DOHH2 (cell line): ENCODE measurements around the gene FOLR2.

Experiments used
- H3F3A ChIP-seq: fragments of 200-600 bp; sonication (generic), shearing (Covaris generic); 2 replicates; pipeline ENCODE4 v1.6.0; 2016; ENCODE audit warnings: antibody characterized with exemption, mild to moderate bottlenecking; ENCODE audit not compliant: control insufficient read depth, insufficient read depth
- H3K27ac ChIP-seq: fragments of 200-600 bp; sonication (generic); 2 replicates; pipeline ENCODE4 v1.5.1; 2014; ENCODE audit warnings: low read depth, mild to moderate bottlenecking, low read length, moderate library complexity
- H3K27me3 ChIP-seq: fragments of 200-600 bp; sonication (generic); 2 replicates; pipeline ENCODE4 v1.6.1; 2014; ENCODE audit warnings: mild to moderate bottlenecking, low read length, mixed read lengths; ENCODE audit not compliant: control insufficient read depth
- H3K36me3 ChIP-seq: fragments of 200-600 bp; sonication (generic); 2 replicates; pipeline ENCODE4 v1.6.1; 2014; ENCODE audit warnings: mild to moderate bottlenecking, low read length, moderate library complexity, mixed read lengths; ENCODE audit not compliant: control insufficient read depth
- H3K4me1 ChIP-seq: fragments of 200-600 bp; sonication (generic); 2 replicates; pipeline ENCODE4 v1.6.1; 2014; ENCODE audit warnings: mild to moderate bottlenecking, low read length, mixed read lengths; ENCODE audit not compliant: control insufficient read depth
- H3K4me2 ChIP-seq: fragments of 200-600 bp; sonication (generic); 2 replicates; pipeline ENCODE4 v1.6.0; 2014; ENCODE audit warnings: mild to moderate bottlenecking, low read length, moderate library complexity
- H3K4me3 ChIP-seq: fragments of 200-600 bp; sonication (generic); 2 replicates; pipeline ENCODE4 v1.5.1; 2014; ENCODE audit warnings: mild to moderate bottlenecking, low read length, mixed read lengths
- H3K79me2 ChIP-seq: fragments of 200-600 bp; sonication (generic); 2 replicates; pipeline ENCODE4 v1.6.1; 2014; ENCODE audit warnings: mild to moderate bottlenecking, low read length, mixed read lengths; ENCODE audit not compliant: control insufficient read depth
- H3K9me2 ChIP-seq: fragments of 200-600 bp; sonication (generic); replicated peaks from 2 replicates; pipeline ENCODE4 v1.6.1; 2014; ENCODE audit warnings: mild to moderate bottlenecking, low read length, mixed read lengths; ENCODE audit not compliant: control insufficient read depth
- H3K9me3 ChIP-seq: fragments of 200-600 bp; sonication (generic); 2 replicates; pipeline ENCODE4 v1.6.1; 2014; ENCODE audit warnings: antibody characterized with exemption, low read length, mixed read lengths; ENCODE audit not compliant: control insufficient read depth, insufficient read depth
- H4K20me1 ChIP-seq: fragments of 200-600 bp; sonication (generic); 2 replicates; pipeline ENCODE4 v1.6.0; 2014; ENCODE audit warnings: low read depth, mild to moderate bottlenecking, antibody characterized with exemption, low read length, moderate library complexity; ENCODE audit not compliant: control insufficient read depth, insufficient read depth
- CTCF ChIP-seq: fragments of 200-600 bp; sonication (generic); IDR thresholded peaks from one replicate; pipeline ENCODE4 v1.5.1; 2014; ENCODE audit warnings: antibody characterized with exemption, mild to moderate bottlenecking, low read depth, low read length; ENCODE audit not compliant: poor library complexity, severe bottlenecking
- EZH2phosphoT487 ChIP-seq: fragments of 200-600 bp; sonication (generic); IDR thresholded peaks from 2 replicates; pipeline ENCODE4 v1.6.1; 2017; ENCODE audit warnings: borderline replicate concordance, mild to moderate bottlenecking, antibody characterized with exemption, low read length, moderate library complexity, mixed read lengths

FOLR2 gene

GRCh38 chr11:72174302-72175070 lies 42.1 kb upstream of the FOLR2 start:
- no peaks in the 10 kb centered on the region for H3K4me1 ChIP-seq
- no peak overlapping the region for H3K4me2 ChIP-seq
- no peaks in the 10 kb centered on the region for H4K20me1 ChIP-seq
- no peaks in the 10 kb centered on the region for H3K9me2 ChIP-seq
- no peak for TF ChIP-seq EZH2phosphoT487
- no peak for TF ChIP-seq CTCF
- H3K27ac ChIP-seq = no peak overlapping the region
- H3F3A ChIP-seq = no peaks in the 10 kb centered on the region
- peaks cover 5% of the 10 kb centered on the region; the same call in 1 of the 2 replicates for H3K27me3 ChIP-seq
- H3K9me3 ChIP-seq = no peaks in the 10 kb centered on the region
- no peaks in the 10 kb centered on the region for H3K79me2 ChIP-seq
- H3K4me3 ChIP-seq = no peak overlapping the region
- H3K36me3 ChIP-seq = no peaks in the 10 kb centered on the region

- Histone ChIP-seq H4K20me1 (no peaks in the 10 kb centered on the region), H3K4me1 (no peaks in the 10 kb centered on the region), H3F3A (no peaks in the 10 kb centered on the region), H3K79me2 (no peaks in the 10 kb centered on the region), H3K36me3 (no peaks in the 10 kb centered on the region), H3K4me2 (no peak overlapping the region), H3K27me3 (peaks cover 17% of the 10 kb centered on the region), H3K9me3 (no peaks in the 10 kb centered on the region), H3K4me3 (no peak overlapping the region), H3K27ac (no peak overlapping the region), H3K9me2 (no peaks in the 10 kb centered on the region)
- TF ChIP-seq EZH2phosphoT487 (no peak), CTCF (no peak)
These were observed 38.9 kb upstream of the FOLR2 start for GRCh38 chr11:72177656-72178055.

GRCh38 chr11:72179049-72179803 lies 37.4 kb upstream of the FOLR2 start:
- peaks cover 20% of the 10 kb centered on the region for H3K27me3 ChIP-seq
- no peaks in the 10 kb centered on the region for H3K9me3 ChIP-seq
- H3K4me1 ChIP-seq = no peaks in the 10 kb centered on the region
- H3K4me2 ChIP-seq = no peak overlapping the region
- TF ChIP-seq EZH2phosphoT487 = no peak
- TF ChIP-seq CTCF = no peak
- H3K79me2 ChIP-seq = no peaks in the 10 kb centered on the region
- H4K20me1 ChIP-seq = no peaks in the 10 kb centered on the region
- no peaks in the 10 kb centered on the region for H3K36me3 ChIP-seq
- H3K4me3 ChIP-seq = no peak overlapping the region
- H3K9me2 ChIP-seq = no peaks in the 10 kb centered on the region
- no peaks in the 10 kb centered on the region for H3F3A ChIP-seq
- H3K27ac ChIP-seq = no peak overlapping the region
